NCI-H146 treated with DMSO at 0.1 percent for 48 hours (cell line): ENCODE data around the gene PANX2.
"Not testable (repeated sequence)": the region's sequence is repeated elsewhere in the genome, so short reads cannot be mapped to it uniquely, and the experiment has no call there.

Experiments
- DNase-seq: peaks from one replicate; lab custom pipeline; 2025; ENCODE audit not compliant: unreplicated experiment; lab: John Stamatoyannopoulos, UW

Gene PANX2

DNA sequence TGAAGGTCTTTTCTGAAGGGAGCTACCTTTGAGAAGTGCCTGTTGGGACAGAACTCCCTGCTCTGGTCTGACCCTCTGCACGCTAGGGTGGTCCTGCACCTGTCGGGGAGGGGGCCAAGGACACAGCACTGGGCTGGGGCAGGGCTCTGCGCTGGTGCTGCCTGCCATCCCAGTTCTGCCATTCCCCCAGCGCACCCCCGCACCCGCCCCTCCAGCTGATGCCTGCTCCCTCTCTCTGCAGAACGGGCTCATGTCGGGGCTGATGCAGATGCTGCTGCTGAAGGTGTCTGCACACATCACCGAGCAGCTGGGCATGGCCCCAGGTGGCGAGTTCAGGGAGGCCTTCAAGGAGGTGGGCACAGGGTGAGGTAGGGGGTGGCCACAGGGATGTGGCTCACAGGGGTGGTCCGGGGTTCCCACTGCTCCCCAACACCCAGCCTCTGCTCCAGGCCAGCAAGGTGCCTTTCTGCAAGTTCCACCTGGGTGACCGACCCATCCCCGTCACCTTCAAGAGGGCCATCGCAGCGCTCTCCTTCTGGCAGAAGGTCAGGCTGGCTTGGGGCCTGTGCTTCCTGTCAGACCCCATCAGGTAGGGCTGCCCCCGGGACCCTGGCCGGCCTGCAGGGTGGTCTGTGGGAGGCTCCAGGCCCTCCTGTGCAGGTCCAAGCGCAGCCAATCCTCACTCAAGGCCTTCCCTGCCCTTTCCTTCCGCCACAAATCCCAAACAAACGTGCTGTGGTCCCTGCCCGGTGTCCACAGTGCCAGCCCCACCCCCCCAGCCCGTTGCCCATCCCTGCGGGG, 26.7 kb downstream of the PANX2 start:
- DNase-seq: no peak

DNA sequence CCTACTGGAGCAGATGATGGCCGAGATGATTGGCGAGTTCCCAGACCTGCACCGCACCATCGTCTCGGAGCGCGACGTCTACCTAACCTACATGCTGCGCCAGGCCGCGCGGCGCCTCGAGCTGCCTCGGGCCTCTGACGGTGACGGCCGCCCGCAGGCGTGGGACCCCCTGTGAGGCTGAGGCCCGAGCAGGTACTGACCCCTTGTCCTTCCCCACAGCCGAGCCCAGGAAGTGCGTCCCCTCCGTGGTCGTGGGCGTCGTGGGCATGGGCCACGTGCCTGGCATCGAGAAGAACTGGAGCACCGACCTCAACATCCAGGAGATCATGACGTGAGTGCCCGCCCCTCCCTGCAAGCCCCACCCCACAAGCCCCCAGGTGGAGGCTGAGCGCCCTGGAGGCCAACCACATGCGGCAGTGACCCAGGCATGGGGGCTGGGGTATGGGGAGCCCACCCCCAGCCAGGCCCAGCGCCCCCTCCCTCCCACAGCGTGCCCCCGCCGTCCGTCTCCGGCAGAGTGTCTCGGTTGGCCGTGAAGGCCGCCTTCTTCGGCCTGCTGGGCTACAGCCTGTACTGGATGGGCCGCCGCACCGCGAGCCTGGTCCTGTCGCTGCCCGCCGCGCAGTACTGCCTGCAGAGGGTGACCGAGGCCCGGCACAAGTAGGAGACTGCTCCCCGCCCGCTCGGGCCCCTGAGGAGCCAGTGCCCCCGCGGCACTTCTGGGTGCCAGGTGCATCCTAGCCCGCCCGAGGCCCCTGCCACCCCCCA, 27.5 kb downstream of the PANX2 start:
- DNase-seq: no peak

DNA sequence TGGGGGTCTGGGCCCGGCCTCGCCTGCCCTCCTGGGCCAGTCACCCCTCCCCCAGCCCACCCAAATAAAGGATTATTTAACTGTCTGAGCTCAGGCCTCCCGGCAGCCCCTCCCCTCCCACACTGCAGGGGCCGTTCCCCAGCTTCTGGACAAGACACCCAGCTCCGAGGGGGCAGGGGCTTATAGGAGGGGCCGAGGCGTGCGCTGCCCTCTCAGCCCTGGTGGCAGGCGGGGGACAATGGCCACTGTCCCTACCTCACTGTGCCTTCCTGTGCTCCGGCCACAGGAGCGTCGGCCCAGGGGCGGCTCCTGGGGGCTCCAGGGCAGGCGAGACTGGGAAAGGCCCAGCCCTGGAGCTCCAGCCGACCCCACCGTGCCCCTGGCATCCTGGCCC, 28.1 kb downstream of the PANX2 start:
- DNase-seq: no peak

DNA sequence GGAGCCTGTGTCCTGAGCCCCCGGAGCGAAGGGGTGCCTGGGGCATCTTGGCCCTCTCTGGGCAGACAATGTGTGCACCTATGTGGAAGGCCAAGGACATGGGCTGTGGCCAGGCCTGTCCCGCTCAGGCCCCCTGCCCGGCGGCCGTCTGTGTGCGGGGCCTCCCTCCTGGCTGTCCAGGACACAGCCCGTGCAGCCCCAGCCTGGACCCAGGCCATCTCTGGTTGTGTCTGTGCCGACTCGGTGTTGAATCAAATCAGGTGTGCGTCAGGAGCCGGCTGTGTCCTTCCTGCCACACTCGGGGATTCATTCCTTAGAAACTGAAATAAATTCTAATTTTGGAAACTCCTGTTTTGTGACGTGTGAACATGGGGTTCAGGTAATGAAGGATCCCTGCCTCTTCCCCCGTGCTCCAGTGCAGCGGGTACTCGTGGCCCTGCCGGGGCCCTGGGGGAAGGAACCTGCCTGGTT, 28.8 kb downstream of the PANX2 start:
- DNase-seq: no peak

DNA sequence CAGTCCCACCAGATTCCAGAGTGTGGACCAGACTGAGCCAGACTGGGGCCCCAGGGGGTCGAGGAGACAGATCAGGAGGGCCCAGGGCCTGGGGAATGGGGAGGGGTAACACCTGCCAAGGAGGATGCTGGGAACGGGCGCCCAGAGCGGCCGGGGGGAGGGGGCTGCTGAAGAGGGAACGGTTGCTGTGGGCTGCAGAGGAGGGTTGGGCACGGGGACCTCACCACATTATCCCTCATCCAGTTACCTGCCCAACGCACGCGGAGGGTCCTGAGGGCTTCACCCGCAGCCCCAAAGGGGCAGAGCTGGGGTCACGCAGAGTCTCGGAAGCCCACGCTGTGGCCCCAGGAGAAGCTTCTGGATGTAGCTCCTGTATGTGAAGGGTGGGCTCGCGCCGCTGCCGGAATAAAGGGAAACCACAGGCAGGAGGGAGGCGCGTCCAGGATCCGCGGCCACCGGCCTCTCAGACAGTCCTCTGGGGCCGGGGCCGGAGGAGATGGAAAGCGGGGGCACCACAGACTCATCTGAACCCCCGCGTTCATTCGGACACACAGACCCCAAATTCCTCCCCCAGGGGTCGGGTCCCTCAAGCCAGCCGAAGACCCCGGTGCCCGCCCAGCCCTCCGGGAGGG, 29.4 kb downstream of the PANX2 start:
- no peak for DNase-seq

DNA sequence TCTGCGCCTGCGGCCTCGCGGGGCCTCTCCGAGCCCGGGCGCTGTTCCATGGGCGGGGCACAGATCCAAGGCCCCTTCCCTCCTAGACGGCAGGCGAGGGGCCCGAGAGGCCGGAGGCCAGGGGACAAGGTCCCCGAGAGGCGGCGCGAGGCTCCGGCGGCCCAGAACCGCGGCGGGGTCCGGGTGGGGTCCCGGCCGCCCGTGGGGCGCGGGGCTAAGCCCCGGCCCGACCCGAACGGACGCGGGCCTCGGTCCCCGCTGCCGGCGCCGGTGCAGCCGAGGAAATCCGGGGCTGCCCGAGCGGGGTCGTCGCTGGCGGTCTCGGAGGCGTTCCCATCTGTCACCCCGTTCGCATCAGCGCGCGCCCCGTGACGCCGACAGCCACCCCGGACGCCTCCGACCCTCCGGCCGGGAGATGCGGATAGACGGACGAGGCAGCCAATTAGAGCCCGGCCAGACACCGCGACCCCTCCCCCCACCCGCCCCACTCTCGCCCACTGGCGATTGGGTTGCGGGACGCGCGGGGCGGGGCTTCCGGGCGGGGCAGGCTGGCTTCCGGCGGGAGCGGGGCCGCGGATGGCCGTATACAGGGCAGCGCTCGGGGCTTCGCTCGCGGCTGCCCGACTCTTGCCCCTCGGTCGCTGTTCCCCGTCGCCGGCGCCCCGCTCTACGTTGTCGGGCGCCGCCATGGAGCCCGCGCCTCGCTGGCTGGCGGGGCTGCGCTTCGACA, 30.1 kb downstream of the PANX2 start, which contains the start of gene SELENOO:
SELENOO (plus strand) TSS at position 551 of the 730 bp plus-strand sequence; CDS start at position 577, 26 bp downstream.
- DNase-seq: peak; percentile 48

DNA sequence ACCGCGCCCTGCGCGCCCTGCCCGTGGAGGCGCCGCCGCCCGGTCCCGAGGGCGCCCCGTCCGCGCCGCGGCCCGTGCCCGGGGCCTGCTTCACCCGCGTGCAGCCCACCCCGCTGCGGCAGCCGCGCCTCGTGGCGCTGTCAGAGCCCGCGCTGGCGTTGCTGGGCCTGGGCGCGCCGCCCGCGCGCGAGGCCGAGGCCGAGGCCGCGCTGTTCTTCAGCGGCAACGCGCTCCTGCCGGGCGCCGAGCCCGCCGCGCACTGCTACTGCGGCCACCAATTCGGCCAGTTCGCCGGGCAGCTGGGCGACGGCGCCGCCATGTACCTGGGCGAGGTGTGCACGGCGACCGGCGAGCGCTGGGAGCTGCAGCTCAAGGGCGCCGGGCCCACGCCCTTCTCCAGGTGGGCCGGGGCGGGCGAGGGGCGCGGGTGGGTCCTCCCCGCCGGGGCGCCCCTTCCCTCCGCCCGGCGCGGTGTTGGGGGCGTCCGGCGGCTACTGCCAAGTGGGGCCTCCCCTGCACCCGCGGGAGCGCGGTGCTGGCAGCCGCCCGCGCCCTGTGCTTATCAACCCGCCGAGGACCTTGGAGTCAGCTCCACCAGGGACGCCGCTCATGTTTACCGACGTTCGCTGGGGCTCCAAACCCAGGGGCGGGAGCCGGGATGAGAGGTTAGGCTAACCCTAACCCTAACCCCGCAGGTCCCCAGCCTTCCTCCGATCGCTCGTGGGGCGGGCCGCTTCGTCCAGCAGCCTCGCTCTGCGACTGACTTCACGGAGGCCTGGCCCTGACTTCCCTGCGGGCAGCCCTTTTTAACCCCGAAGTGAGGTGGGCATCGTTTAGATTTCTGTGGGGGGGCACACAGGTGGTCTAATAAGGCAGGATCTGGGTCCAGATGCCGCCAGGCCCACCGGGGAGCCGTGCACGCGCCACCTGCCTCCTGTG, 30.9 kb downstream of the PANX2 start:
- peak; percentile 2 for DNase-seq

DNA sequence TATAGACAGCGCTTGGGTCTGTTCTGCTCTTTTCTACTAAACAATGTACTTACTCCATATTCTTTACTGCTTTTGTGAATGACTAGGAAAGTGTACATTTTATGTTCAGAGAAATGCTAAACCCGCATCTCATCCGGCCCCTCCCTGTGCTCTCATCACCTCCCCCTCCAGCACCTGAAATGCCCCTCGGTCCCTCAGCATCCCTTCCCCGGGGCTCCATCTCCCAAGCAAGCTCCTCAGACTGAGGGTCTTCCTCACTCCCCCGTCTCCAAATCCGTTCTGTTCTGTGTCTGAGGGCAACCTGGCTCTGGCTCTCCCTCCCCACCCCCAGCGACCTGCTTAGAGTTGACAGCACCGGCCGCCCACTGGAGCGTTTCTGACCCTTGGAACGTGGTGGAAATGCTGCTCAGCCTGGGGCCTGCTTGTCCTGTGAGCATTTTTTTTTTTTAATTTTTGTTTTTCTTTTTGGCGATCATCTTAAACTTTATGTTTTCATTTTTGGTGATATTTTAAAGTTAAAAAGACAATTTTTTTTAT, 31.7 kb downstream of the PANX2 start:
- no peak for DNase-seq

DNA sequence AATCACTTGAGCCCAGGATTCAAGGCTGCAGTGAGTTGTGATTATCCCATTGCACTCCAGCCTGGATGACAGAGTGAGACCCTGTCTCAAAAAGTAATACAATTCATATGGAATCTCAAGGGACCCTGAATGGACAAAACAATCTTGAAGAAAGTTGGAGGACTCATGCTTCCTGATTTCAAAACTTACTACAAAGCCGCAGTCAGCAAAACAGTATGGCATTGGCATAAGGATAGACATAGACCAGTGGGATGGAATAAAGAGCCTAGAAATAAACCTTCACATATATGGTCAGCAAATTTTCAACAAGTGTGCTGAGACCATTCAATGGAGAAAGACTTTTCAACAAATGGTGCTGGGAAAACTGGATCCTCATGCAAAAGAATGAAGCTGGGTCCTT, 32.8 kb downstream of the PANX2 start:
- DNase-seq: no peak

DNA sequence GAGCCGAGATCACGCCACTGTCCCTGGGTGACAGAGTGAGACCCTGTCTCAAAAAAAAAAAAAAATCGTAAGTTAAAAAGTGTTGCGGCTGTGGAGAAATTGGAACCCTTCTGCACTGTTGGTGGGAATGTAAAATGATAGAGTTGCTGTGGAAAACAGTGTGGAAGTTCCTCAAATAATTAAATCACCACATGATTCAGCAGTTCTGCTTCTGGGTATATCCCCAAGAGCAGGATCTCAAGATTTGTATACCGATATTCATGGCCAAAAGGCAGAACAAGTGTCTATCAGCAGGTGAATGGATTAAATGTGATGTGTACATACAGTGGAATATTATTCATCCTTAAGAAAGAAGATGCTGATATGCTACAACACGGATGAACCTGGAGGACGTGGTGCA, 34.0 kb downstream of the PANX2 start:
- DNase-seq: no peak

DNA sequence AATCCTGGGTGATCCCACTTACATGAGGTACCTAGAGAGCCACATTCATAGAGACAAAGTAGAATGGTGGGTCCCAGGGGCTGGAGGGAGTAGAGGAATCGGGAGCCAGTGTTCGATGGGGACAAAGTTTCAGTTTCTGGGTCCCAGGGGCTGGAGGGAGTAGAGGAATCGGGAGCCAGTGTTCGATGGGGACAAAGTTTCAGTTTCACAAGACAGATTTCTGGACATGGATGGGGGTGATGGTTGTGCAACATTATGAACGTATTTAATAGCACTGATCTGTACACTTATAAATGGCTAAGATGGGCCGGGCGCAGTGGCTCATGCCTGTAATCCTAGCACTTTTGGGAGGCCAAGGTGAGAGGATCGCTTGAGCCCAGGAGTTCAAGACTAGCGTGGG, 34.5 kb downstream of the PANX2 start:
- not testable (repeated sequence) for DNase-seq

DNA sequence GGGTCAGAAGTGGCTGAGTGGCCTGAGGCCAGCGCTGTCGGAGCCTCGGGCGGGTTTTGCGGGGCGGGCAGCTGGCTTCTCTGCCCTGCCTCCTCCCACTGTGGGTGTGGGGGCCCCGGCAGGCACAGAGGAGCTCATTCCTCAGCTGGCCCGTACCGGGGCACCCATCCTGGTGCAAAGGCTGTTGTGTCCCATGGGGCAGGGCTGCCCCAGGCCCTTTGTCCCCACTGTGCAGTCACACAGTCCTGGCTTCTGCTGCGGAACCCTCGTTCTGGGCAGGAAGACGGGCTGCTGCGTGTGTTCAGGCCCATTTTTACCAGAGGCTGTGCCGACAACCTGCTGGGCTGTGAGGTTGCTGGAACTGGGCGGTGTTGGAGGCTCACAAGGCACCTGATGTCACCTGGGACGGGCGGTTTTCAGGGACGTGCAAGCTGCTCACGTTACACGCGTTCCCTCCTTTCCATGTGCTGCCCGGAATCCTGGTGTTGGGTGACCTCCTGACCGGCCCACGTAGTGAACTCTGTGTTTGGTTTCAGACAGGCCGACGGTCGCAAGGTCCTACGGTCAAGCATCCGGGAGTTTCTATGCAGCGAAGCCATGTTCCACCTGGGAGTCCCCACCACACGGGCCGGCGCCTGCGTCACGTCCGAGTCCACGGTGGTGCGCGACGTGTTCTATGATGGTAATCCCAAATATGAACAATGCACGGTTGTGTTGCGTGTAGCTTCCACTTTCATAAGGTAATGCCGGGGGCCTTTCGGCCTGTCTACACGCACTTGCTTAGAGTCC, 35.4 kb downstream of the PANX2 start:
- no peak for DNase-seq

DNA sequence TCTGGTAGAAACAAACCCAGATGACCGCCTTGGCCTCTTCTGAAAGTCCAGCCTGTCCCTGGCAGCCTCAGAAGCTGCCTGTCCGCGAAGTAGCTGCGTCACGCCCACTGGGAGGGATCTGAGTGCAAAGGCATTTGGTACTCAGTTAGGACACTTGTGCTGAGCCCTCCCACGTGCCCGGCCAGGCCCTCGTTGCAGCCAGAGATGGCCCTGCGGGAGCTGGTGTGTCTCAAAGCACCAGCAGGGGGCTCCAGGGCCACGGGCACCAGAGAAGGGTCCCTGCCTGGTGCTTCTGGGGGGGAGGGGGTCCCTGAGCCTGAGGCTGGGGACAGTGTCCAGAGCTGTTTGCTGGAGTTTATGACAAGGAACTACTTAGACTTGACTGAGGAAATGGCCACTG, 36.1 kb downstream of the PANX2 start:
- DNase-seq: no peak

DNA sequence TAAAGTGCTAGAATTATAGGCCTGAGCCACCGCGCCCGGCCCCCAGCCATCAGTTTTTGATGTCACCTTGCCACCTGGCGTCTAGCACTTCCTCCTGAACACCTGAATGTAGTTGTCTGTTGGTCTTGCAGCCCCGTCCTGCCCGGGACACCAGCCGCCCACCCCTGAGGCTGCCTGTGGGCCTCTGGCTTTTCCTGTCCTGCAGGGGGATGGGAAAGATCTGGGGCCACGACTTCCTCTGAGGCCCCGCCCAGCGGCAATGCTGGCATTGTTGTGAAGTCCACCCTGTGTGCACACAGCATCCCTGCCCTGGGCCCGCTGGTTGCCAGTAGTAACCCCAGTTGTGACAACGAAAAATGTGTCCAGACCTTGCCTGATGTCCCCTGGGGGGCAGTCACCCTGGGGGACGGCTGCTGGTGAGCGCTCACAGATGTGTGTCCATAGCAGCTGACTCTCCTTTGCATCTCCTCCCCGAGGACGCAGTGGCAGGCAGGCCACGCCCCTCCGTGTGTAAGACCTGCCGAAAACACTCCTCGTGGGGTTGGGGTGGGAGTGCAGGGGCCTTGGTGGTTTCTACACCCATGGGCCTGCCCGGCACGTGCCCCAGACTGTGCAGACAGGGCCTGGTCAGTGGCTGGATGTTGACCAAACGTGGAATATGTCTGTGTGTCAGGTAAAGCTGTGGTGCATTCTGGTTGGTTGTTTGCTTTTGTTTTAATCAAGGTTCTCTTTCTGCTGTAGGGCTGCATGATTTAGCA, 37.0 kb downstream of the PANX2 start:
- no peak for DNase-seq

DNA sequence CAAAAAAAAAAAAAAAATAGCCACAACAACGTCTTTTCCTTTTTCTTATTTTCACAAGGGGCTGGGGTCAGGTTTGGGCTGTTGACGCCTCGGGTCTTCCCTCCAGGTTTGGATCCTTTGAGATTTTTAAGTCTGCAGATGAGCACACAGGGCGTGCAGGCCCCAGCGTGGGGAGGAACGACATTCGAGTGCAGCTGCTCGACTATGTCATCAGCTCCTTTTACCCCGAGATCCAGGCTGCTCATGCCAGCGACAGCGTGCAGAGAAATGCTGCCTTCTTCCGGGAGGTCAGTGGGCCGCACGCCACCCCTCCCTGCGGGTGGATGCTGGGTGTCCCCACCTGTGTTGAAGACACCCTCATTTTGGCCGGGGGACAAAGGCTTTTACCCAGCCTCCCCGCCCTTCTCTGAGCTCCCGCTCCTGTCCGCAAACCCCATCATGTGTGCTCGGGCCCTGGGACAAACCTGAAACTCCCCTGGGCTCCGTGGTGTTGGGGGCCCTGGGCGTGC, 38.0 kb downstream of the PANX2 start:
- no peak for DNase-seq

DNA sequence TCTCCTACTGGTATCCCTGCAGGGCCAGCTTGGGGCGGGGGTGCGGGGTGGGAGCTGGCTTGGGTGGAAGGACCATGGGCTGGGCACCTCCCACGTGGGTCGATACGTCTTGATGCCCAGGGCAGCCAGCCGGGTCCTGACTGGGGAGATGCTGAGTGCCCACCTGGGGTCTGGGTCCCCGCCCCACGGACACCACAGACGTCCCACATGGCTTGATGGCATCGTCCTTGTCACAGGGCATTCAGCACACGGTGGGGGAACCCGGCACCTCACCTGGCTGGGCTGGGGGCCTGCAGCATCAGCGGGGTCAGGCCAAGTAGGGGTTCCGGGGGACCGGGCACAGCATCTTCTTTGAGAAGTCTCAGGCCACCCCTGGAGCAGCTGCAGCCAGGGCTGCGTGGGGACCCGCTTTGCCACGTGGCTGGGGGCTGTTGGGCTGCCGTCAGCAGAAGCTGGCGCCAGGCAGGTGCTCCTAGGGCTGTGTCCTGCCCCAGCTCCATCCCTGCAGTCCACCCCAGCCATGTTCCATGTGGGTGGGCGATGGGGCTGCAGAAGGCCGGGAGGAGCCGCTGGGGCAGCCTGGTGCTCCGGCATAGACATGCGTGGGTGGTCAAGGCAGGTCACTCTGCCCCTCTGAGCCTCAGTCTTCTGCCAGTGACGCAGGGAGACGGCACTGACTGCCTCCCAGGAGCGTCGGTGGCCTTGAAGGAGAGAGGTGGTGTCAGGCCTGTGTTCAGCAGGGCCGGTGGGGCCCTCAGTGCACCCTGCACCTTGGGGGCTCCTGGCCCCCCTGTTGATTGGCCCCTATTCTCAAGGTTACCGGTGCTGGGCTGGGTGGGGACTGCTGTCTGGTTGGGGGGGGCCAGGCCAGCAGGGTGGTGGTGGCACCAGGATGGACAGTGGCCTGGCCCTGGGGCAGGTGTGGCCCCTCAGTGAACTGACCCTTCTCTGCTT, 38.7 kb downstream of the PANX2 start:
- DNase-seq: no peak

DNA sequence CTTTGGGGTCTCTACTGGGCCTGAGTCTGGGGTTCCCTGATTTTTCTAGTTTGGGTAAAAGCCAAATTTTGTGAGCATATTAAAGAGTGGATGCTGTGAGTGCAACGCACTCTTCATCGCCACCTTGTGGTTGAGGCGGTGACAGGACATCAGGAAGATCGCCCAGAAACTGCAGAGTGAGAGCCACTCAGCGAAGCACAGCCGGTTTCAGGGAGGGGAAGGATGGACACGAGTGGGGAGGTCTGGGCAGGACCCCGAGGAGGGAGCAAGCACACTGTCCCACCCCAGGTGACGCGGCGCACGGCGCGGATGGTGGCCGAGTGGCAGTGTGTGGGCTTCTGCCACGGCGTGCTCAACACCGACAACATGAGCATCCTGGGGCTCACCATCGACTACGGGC, 39.4 kb downstream of the PANX2 start:
- no peak for DNase-seq
